Renal pelvis (tissue), 4 donors: ENCODE measurements around the gene MYO10. TPM values are rescaled to one million over a fixed set of nuclear protein-coding genes. Genes with fewer than 3 reads are reported as not detected.
A peak's percentile ranks its signal among the peaks of the same experiment; 100 is the strongest.

Experiments used
- DNase-seq: peaks from one replicate; pipeline ENCODE4 v3.0.0-alpha.2; 2013
- polyA plus RNA-seq, 3 donors: library from polyadenylated mRNA; unstranded; fragments of 120-200 nt; gene quantifications; one replicate each; pipeline ENCODE4 v1.2.1, GENCODE V29; 2013; ENCODE audit not compliant: insufficient read length in 3 of 3

MYO10 gene
- polyA plus RNA-seq, 3 donors: 38.8 to 50.8 (median 41.7) TPM

- peak; percentile 63 for DNase-seq
These were observed 222.6 kb downstream of the MYO10 start for GRCh38 chr5:16713386-16713928.

- DNase-seq: no peak
These were observed 223.5 kb downstream of the MYO10 start for GRCh38 chr5:16712620-16713019.

- DNase-seq: no peak
These were observed 223.9 kb downstream of the MYO10 start for GRCh38 chr5:16712178-16712577.

GRCh38 chr5:16709691-16710433 is 226.2 kb downstream of the MYO10 start:
- DNase-seq: no peak

GRCh38 chr5:16707869-16708192 is 228.3 kb downstream of the MYO10 start:
- DNase-seq: no peak

GRCh38 chr5:16707168-16707868 is 228.8 kb downstream of the MYO10 start:
- DNase-seq: no peak

GRCh38 chr5:16704945-16705344 is 231.1 kb downstream of the MYO10 start:
- DNase-seq: no peak

GRCh38 chr5:16702964-16703363 is 233.1 kb downstream of the MYO10 start:
- no peak for DNase-seq

- DNase-seq: no peak
These were observed 234.7 kb downstream of the MYO10 start for GRCh38 chr5:16701134-16702099.

- DNase-seq: no peak
These were observed 236.0 kb downstream of the MYO10 start for GRCh38 chr5:16700081-16700480.

GRCh38 chr5:16695779-16696178 is 240.3 kb downstream of the MYO10 start:
- DNase-seq: no peak

- no peak for DNase-seq
These were observed 242.2 kb downstream of the MYO10 start for GRCh38 chr5:16693879-16694278.

GRCh38 chr5:16691731-16692130 is 244.4 kb downstream of the MYO10 start:
- DNase-seq: no peak

- DNase-seq: no peak
These were observed 245.7 kb downstream of the MYO10 start for GRCh38 chr5:16690243-16690852.

- no peak for DNase-seq
These were observed 248.2 kb downstream of the MYO10 start for GRCh38 chr5:16687898-16688297.

- DNase-seq: no peak
These were observed 251.0 kb downstream of the MYO10 start for GRCh38 chr5:16685069-16685468.

- DNase-seq: no peak
These were observed 254.2 kb downstream of the MYO10 start for GRCh38 chr5:16681876-16682275.

GRCh38 chr5:16679863-16680262 is 256.2 kb downstream of the MYO10 start:
- no peak for DNase-seq

- DNase-seq: no peak
These were observed 256.9 kb downstream of the MYO10 start for GRCh38 chr5:16679190-16679589.

GRCh38 chr5:16675806-16676205 is 260.3 kb downstream of the MYO10 start:
- DNase-seq: peak; percentile 72

GRCh38 chr5:16674750-16675149 is 261.3 kb downstream of the MYO10 start:
- no peak for DNase-seq
